ENCODE results near the gene FAM120C. TPM values are rescaled to one million over a fixed set of nuclear protein-coding genes. Genes with fewer than 3 reads are reported as not detected.

The FAM120C gene
- total RNA-seq, 1 experiment from 2014 or later = 10.6 TPM

- TF ChIP-seq TCF7 (CRISPR knock-in tag; IDR thresholded peaks at IDR 0.05; ENCODE audit: low read depth) (no peak), AR (CRISPR knock-in tag; IDR thresholded peaks at IDR 0.05) (no peak), HMGXB4 (CRISPR knock-in tag; IDR thresholded peaks at IDR 0.05) (no peak), SMAD3 (CRISPR knock-in tag; IDR thresholded peaks at IDR 0.05; ENCODE audit: borderline replicate concordance) (no peak), ZNF219 (CRISPR knock-in tag; IDR thresholded peaks at IDR 0.05; ENCODE audit: borderline replicate concordance) (no peak), PRRX2 (CRISPR knock-in tag; IDR thresholded peaks at IDR 0.05) (no peak), ZNF671 (CRISPR knock-in tag; IDR thresholded peaks at IDR 0.05) (no peak), JAZF1 (CRISPR knock-in tag; IDR thresholded peaks at IDR 0.05) (no peak), IRF1 (CRISPR knock-in tag; IDR thresholded peaks at IDR 0.05) (no peak), KAT7 (CRISPR knock-in tag; IDR thresholded peaks at IDR 0.05; ENCODE audit: borderline replicate concordance) (no peak), FOXK1 (CRISPR knock-in tag; IDR thresholded peaks at IDR 0.05) (no peak)
Observed at GRCh38 chrX:54066841-54067240, 116.2 kb downstream of the FAM120C start (continued).

GRCh38 chrX:54064564-54064963, 118.5 kb downstream of the FAM120C start:
- Mint-ChIP-seq H3K27me3 (ENCODE audit: low read depth) (no peaks in the 10 kb centered on the region), H3K27ac (no peak overlapping the region), H3K9me3 (0 out of 2 replicates have a peak, but pooled peaks cover 4% of the 10 kb centered on the region), H3K36me3 (no peaks in the 10 kb centered on the region), H3K4me3 (no peak overlapping the region), H3K4me1 (peaks cover 4% of the 10 kb centered on the region; the same call in 1 of the 2 replicates)
- CTCF ChIA-PET = no interaction called here
- ATAC-seq (no peak), DNase-seq (ENCODE audit: low spot score) (no peak)
- TF ChIP-seq ELF4 (CRISPR knock-in tag; IDR thresholded peaks at IDR 0.05; ENCODE audit: low read depth) (no peak), JAZF1 (CRISPR knock-in tag; IDR thresholded peaks at IDR 0.05) (no peak), PREB (CRISPR knock-in tag; IDR thresholded peaks at IDR 0.05; ENCODE audit: borderline replicate concordance) (no peak), USF2 (CRISPR knock-in tag; IDR thresholded peaks at IDR 0.05) (no peak), ZNF423 (CRISPR knock-in tag; IDR thresholded peaks at IDR 0.05) (no peak), NFE2L1 (CRISPR knock-in tag; IDR thresholded peaks at IDR 0.05) (no peak), GRHL2 (CRISPR knock-in tag; IDR thresholded peaks at IDR 0.05; ENCODE audit: insufficient replicate concordance, severe bottlenecking) (no peak), MXD4 (CRISPR knock-in tag; IDR thresholded peaks at IDR 0.05; ENCODE audit: borderline replicate concordance) (no peak), NR2C2 (CRISPR knock-in tag; IDR thresholded peaks at IDR 0.05) (no peak)
- POLR2A ChIA-PET = no interaction called here
